Cerebellar nuclear complex (tissue), 1 donor: ENCODE data around the gene SIGLEC10.
"Not testable (repeated sequence)": the region's sequence is repeated elsewhere in the genome, so short reads cannot be mapped to it uniquely, and the experiment has no call there.

Experiments used
- DNase-seq, 2 experiments: peaks; one replicate each; lab custom pipeline; 2025; lab: John Stamatoyannopoulos, UW

SIGLEC10 gene, protein sequence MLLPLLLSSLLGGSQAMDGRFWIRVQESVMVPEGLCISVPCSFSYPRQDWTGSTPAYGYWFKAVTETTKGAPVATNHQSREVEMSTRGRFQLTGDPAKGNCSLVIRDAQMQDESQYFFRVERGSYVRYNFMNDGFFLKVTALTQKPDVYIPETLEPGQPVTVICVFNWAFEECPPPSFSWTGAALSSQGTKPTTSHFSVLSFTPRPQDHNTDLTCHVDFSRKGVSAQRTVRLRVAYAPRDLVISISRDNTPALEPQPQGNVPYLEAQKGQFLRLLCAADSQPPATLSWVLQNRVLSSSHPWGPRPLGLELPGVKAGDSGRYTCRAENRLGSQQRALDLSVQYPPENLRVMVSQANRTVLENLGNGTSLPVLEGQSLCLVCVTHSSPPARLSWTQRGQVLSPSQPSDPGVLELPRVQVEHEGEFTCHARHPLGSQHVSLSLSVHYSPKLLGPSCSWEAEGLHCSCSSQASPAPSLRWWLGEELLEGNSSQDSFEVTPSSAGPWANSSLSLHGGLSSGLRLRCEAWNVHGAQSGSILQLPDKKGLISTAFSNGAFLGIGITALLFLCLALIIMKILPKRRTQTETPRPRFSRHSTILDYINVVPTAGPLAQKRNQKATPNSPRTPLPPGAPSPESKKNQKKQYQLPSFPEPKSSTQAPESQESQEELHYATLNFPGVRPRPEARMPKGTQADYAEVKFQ

DNA sequence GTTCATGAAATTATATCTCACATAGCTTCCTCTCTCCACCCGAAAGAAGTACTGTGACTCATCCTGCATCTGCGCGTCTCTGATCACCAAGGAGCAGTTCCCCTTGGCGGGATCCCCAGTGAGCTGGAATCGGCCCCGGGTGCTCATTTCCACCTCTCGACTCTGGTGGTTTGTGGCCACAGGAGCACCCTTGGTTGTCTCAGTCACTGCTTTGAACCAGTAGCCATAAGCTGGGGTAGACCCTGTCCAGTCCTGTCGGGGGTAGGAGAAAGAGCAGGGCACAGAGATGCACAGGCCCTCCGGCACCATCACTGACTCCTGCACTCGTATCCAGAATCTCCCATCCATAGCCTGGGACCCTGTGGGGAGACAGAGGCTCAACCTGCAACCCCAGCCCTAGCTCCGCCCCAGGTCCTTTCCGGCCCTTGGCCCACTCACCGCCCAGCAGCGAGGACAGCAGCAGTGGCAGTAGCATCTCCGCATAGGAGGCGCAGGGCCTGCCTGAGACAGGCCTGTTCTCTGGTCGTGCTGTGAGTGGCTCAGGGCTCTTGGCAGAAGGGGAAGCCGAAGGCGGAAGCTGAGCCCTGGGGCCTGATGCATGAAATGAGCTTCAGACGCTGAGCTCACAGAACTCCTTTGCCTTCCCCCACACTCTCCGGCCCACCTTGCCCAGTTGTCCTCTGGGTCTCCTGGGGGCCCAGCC lies at the start of gene SIGLEC10:
TSS of gene SIGLEC10 (minus strand) at position 536 of the 703 bp plus-strand sequence. CDS start at position 475, 61 bp downstream.
- DNase-seq = no peak

DNA sequence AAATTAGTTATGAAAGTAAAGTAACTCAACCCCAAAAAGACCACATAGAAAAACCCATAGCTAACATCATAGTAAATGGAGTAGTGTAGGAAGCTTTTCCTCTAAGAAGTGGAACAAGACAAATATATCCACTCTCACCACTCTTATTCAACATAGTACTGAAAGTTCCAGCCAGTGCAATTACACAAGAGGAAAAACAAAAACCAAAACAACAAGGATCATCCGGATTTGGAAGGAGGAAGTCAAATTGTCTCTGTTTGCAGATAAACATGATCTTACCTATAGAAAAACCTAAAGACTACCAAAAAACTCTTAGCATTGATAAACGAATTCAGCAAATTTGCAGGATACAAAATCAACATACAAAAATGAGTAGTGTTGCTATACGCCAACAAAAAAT lies 49.3 kb upstream of the SIGLEC10 start:
- no peak for DNase-seq

DNA sequence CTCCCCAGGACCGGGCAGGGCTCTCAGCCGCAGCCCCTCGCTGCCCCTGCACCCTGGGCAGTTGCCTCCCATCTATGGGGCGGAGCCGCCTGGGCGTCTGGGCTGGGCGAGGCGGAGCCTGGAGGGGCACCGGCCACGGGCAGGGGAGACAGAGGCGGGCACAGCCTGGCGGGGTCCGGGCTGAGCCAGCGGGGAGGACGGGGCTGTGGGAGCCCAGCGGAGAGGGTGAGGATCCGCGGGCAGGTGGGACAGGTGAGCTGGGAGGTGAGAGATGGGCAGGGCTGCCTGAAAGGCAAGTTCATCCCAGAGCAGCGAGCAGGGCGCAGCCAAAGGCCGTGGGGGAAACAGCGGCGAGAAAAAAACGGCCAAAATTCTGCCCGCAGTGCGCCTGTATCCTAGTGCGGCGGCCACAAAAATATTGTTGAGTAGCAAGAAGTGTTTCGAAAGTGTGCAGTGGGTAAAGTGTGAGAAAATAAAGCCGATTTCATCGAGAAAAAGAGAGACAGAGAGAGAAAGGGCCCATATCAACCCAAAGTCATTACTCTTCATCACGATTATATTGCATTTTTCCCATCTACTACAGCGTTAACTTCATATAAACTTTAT lies 46.6 kb upstream of the SIGLEC10 start:
- DNase-seq = not testable (repeated sequence)

DNA sequence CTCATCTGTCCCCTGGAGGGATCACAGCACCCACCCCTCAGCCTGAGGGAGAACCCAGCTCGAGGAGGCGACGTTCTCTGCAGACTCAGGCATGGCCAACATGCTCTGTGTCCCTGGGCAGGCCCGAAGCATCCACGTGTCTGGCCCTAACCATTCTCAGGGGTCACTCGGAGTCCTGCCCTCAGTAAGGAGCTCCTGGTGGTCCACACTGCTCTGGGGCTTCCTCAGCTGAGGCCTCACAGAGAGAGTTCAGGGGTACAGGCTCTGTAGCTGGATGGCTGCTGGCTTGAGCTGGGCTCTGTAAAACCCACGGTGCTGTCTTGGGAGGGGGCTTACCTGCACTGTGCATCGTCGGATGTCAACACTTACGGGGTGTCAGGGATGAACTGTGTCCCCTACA lies 45.2 kb upstream of the SIGLEC10 start:
- no peak for DNase-seq

DNA sequence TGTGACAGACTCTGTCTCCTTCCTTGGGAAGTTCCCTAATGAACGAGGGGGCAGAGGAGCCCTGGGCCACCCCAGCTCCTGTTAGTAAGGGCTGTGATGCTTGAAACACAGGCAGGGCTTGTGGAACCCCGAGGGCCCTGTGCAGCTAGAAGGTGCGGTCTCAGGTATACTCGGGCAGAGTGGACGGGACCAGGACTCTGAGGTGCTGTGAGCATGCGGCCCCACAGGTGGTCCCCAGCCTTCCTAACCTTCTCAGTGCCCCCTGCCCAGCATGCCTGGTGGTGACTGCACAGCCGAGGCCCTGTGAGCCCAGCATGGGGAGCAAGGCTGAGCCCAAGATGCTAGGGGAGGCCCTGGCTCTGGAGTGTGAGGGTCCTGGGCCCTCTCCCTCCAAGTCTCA lies 44.8 kb upstream of the SIGLEC10 start:
- DNase-seq = no peak

DNA sequence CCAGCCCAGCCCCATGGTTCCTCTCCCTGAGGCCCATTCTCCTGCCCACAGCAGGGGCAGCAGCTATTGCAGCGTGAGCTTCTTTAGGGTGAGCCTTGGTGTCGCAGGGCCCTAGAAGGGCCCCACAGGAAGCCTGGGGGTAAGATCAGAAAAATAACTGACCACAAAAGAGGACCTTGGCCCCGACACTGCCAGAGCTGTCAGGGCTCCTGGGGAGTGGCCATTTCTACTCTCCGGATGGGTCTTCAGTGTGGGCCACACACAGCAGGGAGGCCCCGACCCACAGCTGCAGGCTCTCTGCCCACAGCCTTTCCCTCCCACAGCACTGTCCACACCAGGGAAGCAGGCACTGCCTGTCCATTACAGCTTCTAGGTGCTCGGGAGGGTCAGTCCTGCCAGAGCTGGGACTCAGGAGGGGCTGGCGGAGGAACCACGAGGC lies 44.3 kb upstream of the SIGLEC10 start:
- no peak for DNase-seq

DNA sequence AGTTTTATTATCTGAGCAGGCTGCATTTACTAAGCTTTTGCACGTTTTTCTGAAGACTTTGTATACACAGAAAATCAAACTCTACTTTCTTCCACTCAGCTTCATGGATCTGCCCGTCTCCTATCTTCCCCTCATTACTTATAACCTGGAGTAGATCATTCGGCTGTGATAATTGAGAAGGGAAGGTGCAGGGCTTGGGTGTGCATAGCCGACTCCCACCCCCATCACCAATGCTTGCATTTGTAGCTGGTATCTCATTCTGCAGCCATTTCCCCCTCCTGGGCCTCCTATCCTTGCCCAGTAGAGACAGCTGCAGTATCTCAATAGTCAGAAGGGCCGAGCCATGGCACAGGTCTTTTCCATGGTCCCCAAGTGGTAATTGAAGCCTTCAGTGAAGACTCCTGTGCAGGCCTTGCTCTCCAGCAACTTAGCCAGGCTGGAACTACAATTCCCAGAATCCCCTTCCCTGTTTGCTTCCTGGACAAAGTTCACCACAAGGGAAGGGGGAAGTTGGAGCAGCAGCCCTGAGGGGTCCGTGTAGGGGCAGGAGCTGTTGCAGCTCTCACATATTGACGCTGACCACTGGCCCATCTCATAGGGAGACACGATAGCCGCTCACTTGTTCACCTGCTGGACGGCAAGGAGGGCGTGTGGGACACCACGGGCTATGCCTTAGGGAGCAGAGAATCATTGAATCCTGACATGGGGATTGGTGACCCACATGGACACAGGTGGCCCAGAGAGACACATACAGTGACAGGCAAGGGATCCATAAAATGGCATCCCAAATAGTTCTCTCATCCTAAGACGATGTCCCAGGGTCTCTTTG lies 42.9 kb upstream of the SIGLEC10 start:
- no peak for DNase-seq

DNA sequence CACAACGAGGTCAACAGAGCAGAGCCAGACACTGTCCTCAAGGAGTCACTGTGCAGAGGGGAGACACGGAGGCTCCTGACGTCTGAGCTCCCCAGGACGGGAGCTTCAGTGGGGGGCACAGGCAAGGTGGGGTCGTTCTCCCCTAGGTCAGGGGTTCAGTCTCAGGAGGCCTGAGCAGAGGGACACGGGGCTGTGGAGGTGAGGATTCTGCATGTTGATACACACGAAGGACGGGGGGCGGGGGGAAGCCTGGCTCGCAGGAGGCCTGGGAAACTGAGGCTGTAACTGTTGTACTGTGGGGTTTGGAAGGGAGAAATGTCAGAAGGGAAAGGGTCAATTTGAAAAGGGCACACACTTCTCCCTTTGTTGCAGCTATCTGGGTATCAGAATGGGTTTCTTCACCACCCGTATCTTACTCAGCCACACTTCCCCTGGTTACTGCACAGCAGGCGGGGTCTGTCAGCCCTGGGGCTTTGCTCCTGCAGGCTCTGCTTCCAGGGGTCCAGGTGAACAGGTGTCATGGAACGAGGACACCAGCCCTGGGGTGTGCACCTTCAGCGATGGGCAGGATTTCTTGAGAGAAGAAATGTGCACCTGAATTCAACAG lies 41.6 kb upstream of the SIGLEC10 start:
- no peak for DNase-seq

DNA sequence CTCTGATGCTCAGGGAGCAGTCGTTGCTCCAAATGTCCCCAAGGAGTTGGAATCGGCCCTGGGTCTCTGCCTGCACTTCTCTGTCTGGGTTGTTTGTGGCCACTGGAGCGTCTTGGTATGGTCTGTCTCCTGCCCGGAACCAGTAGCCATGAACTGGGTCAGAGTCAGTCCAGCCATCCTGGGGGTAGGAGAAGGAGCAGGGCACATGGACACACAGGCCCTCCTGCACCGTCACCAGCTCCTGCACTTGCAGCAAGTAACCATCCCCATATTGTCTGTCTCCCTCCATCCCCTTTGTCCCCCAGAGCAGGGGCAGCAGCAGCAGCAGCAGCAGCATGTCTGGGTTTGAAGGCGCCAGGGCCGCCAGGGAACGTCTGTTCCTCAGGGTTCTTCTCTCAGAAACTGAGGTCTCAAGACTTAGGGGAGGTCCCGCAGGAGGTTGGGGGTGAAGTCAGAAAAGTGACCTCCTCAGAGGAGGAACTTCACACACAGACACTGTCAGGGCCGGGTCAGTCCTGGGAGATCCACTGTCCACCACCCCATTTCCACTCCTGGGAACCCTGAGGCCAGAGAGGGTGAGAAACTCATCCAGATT lies 40.7 kb upstream of the SIGLEC10 start, which contains the start of gene SIGLEC8:
TSS of gene SIGLEC8 (minus strand) at position 404 of the 595 bp plus-strand sequence. CDS start at position 337, 67 bp downstream.
- no peak for DNase-seq

DNA sequence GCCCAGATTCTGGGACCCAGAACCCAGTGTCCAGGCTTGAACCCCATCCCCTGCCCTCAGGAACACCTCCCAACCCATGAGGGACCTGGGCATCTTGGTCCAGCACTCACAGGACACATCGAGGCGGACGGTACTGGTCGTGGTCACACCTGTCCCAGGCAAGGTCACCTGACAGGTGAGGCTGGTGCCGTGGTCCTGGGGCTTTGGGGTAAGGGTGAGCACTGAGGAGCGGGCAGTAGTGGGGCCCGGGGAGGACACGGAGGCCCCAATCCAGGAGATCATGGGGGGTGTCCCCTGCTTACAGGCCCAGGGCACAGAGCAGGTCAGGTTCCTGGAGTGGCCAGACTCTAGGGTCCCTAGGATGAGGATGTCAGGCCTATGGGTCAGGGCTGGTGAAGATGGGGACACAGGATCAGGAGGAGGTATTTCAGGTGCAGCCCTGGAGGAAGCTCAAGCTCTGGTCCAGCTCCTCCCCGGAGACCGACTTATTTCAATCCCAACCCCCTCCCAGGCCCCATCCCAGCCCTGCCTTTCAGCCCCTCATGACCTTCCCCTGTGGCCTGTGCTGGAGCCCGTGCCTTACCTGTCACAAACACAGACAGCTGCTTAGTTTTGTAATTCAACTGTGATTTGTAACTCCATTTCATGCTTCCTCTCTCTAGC lies 40.0 kb upstream of the SIGLEC10 start:
- DNase-seq = no peak

DNA sequence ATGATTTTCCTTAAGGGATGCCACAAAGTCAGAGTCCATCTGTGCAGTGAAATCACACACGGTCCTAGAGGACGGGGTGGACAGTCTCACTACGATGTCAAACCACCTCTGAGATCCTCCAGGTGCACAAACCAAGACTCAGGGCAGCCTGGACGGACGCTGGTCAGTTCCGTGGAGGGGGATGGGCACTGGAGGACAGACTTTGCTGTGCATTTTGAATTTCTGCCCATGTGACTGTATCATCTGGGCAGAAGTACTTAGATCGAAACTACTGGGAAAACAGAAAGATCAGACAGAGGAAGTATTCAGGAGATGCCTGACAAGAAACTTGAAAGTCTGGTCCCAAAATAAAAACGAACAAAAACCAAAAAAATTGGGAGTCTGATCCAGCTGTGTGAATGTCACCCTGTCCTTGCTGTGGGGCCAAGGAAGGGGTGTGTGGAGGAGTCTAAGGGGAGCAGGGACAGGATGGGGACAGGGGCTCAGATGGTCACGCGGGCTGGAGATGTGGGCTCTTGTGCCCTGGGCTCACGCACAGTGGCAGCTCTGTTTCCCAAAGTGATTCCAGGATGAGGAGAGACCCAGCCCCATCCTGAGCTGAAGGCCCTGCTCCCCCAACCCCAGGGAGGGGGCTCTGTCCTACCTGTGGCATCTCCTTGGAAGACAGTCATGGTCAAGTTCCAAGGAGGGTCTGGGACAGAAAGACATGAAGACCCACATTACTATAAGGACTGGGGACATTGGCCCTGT lies 39.3 kb upstream of the SIGLEC10 start:
- DNase-seq = no peak

DNA sequence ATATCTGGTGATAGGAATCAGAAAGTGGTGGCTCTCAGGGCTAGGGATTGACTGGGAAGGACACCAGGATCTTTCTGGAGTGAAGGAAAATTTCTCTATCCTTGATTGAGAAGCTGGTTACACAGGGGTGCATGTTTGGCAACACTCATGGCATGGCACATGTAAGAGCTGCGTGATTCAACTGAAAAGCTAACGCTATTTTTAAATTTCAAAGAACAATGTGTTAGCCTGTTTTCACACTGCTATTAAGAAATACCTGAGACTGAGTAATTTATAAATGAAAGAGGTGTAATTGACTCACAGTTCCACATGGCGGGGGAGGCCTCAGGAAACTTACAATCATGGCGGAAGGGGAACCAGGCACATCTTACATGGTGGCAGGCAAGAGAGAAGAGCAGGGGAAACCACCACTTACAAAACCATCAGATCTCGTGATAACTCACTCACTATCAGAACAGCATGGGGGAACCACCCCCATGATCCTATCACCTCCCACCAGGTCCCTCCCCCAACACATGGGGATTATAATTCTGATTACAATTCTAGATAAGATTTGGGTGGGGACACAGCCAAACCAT lies 33.4 kb upstream of the SIGLEC10 start:
- DNase-seq = no peak

DNA sequence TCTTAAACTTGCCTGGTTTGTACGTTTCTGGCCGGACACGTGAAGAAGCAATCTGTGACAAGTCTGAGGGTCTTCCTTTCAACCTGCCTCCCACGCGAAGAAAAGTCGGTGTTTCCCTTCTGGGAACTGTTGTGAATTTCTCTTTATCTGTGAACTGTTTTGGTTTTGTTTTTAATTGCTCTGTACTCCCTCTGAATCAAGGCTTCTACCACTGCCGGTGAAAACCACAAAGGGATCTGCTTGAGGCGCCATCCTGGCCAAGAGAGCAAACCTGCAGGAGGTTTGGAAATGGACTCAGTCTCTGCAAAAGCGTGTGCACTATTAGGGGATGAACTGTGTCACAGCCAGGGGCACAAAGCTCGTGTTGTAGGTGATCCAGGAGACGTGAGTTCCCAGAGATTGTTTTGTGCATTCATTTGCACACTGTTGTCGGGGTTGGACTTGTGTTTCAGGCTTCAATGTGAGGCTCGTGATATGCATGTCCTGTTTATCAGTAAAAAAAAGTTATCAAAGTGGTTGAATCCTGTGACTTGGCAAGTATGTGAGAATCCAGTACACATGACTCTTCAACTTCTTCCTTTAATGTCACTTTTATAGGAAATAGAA lies 31.1 kb upstream of the SIGLEC10 start:
- no peak for DNase-seq

DNA sequence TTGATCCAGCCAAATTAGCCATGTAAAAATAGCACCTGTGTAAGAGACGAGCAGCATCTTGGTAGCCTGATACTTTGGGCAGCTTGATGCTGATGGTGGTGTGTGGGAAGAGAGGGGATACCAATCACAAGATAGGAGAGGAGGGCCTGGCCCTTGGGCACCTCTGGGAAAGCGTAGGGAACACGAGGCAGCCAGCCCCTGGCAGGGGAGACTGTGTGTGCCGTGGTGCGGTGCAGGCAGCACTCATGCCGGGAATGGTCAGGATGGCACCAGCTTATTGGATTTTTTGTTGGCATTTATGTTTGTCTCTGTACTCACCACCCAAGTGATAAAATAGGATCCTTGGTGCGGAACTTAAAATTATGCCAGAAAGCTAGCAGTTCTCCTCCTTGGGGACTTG lies 30.6 kb upstream of the SIGLEC10 start:
- DNase-seq = no peak

DNA sequence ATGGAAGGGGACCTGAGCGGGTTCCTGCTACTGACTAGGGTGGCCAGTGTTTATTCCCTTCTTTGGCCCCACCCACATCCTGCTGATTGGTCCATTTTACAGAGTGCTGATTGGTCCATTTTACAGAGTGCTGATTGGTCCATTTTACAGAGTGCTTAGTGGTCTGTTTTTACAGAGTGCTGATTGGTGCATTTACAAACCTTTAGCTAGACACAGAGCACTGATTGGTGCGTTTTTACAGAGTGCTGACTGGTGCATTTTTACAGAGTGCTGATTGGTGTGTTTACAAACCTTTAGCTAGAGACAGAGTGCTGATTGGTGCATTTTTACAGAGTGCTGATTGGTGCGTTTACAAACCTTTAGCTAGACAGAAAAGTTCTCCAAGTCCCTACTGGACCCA lies 30.1 kb upstream of the SIGLEC10 start:
- not testable (repeated sequence) for DNase-seq

DNA sequence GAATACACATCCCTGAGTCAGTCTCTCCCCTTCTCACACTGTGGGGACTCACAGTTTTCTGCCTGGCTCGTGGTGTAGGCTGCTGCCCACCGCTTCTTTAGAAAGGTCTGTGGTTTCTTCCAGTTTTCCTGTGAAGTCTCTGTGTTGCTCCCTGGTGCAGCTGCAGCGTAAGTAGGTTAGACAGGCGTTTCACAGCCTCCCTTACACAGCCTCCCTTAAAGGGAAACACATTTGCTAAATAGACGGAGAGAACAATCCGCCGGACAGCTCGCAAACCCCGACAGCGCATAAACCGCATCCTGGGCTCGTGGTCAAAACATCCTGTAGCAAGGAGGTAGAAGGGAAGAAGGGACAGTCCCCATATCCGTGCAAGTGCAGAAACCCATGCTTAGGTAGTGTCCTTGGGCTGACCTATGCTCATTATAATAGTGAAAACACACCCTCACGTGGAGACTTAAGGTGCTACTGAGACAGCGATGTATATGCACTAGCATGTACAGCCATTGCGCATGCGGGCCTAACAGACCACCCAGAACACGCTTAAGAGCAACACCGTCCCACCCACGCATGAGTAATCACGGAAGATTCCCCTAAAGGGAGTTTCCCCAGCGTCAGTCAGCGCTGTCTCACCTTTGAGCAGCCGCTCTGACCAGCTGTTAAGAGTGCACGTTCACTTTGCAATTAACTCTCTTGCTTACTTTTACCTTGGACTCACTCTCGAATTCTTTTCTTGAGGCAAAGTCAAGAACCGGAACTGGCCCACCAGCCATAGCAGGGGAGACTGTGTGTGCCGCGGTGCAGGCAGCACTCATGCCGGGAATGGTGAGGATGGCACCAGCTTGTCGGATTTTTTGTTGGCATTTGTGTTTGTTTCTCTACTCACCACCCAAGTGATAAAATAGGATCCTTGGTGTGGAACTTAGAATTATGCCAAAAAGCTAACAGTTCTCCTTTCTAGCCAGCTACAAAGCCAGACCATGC lies 24.3 kb upstream of the SIGLEC10 start:
- DNase-seq = no peak

DNA sequence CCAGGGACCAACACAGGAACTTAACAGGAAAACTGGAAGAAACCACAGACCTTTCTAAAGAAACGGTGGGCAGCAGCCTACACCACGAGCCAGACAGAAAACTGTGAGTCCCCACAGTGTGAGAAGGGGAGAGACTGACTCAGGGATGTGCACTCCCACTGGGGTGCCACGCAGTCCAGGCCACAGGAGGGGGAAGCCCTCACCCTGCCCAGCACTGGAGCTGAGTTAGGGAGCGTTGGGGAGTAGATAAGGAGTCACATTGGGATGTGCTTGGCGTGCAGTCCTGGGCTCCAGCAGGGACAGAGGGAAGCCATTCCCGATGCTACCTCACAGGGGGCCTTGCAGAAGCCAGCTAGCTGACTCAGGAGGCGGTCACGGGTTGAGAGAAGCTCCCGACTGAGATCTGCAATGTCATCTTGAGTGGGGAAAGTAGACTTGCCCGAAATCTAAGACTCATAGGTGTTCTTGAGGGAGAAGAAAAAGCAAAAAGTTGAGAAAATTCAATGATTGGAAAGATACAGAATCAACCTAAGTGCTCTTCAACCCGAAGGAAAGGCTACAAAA lies 23.5 kb upstream of the SIGLEC10 start:
- no peak for DNase-seq
